DMS114 treated with DMSO at 0.1 percent for 48 hours (cell line): ENCODE measurements around the gene HMCN2.

ENCODE experiments used
- DNase-seq: peaks from one replicate; lab custom pipeline; 2025; ENCODE audit not compliant: unreplicated experiment; lab: John Stamatoyannopoulos, UW

Gene HMCN2

DNA sequence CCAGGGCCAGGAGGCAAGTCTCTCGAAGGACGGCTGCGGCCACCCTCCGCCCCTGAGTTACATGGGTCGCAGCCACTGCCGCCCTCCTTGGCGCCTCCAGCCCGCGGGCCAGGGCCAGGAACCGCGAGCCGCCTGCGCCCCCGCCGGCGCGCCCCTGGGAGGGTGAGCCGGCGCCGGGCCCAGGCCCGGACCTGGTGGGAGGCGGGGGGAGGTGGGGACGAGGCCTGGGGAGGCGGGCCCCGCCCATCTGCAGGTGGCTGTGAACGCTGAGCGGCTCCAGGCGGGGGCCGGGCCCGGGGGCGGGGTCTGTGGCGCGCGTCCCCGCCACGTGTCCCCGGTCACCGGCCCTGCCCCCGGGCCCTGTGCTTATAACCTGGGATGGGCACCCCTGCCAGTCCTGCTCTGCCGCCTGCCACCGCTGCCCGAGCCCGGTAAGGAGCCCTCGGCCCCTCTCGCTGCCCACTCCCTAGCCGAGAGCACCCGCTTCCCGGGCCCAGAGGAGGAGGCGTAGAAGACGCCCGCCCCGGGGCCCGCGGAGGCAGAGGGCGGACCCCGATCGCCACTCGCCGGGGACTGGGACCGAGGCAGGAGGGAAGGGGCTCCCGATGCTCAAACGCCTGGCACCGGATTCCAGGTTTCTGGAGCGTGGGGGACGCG lies 179.1 kb downstream of the HMCN2 start, which contains the start of gene ASS1:
ASS1 (plus strand) TSS at position 397 of the 657 bp plus-strand sequence. CDS start 7,268 bp downstream, outside the sequence.
- no peak for DNase-seq

DNA sequence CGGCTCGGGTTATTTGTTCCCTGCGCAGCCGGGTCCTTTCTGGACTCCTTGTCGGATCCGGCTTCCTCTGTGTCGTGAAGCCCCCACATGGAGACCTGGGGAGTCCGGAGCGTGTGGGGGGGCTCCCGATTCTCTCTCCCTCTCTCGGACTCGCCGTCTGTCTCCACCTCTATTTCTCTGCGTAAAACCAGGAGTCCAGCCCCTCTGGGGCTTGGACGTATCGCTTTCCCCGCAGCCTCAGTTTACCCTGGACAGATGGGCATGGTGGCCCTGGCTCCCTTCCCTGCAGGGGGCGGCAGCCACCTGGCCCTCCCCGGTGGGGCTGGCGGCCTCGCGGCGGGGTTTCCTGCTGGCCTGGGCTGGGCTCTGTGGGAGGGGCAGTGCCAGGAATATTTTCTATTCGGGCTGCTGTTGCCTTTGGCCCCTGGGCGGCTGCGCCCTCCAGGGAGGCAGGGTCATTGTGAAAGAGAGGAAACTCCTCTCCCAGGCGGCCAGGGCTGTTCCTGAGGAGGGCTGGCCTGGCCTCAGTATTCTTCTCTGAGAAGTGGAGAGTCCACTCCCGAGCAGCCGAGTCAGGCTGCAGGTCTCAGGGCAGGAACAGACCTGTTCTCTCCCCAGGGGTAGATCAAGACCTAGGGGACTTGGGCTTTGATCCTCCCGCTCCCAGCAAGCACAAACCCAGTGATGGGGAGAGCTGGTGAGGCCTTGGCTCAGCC lies 179.9 kb downstream of the HMCN2 start:
- no peak for DNase-seq

DNA sequence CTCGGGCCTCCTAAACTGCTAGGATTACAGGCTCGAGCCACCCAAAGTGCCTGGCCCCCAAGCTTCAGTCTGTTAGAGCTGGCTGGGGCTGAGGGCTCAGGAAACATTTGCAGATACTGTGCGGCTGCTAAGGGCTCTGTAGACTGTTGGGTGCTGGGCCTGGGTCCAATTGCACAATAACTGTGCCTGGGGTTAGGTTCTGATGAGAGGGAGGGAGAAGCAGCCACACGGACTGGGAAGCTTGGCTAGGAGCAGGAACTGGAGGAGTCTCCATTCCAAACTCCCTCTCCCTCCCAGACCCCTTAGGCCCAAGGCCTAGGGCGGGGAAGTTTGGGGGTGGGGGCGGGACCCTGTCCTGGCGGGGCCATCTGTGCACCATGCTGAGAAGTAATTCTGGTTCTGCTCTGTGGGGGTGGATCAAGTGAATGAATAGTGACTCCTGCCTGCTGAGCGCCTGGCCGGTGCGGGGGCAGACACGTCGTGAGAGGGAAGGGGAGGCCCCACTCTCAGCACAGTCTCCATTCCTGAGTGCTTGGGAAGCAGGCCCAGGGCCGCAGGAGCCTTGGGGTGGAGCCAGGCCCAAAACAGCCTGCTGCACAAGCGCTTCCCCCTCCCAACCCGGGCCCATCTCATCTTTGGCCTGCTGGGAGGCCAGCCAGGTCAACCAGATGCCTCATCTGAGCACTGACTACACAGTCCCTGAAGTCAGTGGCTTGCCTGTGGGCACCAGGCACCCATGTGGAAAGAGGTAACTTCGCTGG lies 180.7 kb downstream of the HMCN2 start:
- DNase-seq, result no peak

DNA sequence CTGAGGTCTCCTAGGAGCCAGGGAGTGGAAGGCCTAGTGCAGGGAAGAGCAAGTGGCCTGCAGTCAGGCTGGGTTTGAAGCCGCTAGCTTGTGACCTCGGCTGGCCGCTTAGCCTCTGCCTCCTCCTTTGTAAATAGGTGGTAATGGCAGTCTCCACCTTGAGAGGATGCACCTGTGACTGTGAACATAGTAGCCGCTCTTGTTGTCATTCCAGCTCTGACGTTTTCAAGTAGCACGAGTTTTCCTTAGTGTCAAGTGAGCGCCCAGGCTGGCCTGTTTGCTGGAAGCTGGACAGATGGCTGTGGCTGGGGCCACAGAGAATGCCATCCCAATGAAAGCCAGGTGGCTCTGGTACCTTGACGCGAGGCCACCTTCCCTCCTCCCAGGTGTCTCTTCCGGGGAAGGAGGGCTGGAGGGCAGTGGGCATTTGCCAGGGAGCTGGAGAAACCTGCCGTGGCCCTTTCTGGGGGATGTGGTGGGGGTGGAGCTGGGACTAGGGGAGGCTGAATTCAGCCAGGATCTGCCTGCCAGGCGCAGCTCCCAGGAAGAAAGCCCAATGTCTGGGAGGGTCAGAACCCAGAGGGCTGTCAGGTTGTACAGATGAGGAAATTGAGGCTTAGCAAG lies 181.7 kb downstream of the HMCN2 start:
- no peak for DNase-seq

DNA sequence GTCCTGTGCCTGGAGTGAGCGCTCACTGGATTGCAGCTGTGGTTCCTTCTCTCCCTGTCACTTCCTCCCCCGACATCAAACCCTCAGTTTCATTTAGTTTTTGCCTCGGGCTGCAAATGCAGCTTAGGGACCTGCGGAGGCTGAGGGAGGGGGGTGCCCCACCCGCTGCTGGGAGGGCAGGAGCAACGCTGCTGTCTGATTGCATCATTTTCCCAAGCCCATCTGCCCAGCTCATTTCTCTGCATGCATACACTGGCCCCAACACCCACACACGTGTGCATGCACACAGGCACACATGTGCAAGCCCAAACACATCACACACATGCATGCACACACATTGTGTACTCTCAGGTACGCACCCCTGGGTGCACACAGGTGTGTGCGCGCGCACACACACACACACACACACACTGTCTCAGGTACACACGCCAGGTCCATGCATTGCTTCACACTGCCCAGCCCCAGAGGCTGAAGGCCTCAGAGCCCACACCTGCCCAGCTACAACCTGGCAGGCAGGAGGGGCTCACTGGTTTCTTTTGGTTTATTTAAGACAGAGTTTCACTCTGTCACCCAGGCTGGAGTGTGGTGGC lies 182.6 kb downstream of the HMCN2 start:
- no peak for DNase-seq

DNA sequence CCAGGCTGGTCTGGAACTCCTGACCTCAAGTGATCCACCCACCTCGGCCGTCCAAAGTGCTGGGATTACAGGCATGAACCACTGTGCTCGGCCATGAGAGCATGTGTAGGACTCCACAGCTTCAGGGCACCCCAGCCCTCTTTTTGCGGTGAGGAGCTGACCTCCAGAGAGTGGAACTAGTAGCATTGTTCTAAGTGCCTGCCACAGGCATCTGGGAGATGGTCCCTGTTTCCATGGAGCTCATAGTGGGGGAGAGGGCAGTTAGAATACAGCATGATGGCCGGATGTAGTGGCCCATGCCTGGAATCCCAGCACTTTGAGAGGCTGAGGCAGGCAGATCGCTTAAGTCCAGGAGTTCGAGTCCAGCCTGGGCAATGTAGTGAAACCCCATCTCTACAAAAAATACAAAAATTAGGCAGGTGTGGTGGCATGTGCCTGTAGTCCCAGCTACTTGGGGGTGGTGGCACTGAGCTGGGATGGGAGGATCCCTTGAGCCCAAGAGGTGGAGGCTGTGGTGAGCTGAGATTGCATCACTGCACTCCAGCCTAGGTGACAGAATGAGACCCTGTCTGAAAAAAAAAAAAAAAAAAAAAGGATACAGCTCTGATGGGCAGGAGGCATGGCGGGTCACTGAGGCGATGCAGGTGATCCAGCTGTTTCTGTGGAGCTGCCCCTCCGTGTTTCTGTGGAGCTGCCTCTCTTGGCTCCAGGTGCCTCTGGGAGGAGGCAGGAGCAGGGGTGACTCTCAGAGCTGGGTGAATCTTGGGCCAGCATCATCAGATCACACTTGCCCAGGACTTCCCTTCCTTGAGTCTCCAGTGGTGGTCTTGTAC lies 183.4 kb downstream of the HMCN2 start:
- DNase-seq, result no peak

DNA sequence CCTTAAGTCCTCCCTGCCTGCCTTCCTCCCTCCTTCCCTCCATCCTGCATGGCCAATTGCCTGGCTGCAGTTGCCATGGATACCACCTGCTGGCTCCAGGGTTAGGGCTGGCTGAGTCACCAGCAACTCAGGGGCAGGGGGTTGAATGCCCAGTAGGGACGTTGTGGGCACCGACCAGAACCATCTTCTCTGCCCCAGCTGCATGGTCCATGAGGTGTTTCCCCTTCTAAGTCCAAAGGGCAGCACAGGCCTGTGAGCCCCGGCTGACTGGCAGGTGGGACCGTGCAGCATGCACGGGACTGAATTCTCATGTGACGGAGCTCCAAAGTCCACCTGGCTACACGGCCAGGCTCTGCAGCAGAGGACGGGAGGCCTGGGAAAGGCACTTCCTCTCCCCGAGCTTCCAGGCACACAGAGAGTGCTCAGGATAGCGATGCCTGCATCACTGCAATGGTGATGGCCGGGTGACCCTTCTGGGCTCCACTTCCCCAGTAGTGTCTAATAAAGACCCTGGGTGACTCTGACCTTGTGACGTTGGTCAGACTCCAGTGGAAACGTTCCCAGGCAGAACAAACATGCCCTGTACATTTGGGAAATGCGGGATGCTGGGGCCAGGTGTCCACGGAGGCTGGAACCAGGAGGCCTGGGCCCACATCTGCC lies 184.9 kb downstream of the HMCN2 start:
- DNase-seq, result no peak

DNA sequence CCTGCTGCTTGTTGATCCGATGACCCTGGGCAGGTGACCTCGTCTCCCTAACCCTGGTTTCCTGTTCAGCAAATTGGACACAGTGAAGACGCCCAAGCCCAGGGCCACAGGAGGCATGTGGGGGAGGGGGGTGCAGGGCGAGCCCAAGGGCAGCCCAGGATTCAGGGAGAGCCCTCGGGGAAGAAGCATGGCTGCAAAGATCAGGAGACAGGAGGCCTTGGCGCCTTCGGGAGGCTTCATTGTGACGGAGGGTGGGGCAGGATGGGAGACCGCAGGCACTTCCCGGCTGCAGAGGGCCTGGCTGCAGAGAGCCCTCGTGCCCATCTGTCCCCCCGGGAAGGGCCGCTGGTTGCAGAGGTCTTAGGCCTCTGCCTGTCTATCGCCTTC lies 185.4 kb downstream of the HMCN2 start:
- DNase-seq, result no peak

DNA sequence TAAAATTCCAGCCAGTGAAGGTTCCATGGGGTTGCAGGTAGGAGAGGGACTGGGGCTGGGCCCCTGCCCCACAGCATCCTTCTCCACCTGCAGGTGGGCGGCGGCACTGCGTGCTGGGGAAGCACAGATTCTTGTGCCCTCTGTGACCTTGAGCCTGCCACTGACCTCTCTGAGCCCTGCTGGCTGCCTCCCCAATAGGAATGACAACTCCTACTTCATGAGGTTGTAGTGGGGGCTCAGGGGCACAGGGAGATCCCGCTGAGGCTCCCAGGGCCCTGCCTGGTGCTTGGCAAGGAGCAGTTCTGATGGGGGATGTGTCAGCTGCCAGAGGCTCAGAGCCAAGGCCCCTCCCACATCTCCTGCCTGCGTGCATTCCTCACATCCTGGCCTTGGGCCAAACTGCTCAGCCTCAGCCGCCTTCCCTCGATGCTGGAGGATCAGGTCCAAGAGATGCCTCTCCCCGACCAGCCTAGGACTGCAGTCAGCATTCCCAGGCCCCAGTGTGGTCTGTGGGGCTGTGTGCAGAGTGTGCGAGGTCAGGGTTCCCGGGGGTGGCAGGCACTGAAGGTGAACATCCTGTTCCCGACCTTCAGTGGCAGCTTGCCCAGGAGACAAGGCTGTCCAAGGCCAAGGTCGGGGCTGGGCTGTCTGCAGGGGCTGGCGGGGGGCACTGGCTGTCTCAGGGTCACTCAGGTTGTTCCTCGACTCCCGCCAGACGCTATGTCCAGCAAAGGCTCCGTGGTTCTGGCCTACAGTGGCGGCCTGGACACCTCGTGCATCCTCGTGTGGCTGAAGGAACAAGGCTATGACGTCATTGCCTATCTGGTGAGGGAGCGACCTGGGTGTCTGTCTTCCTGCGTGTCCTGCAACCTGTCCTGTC lies 186.2 kb downstream of the HMCN2 start:
- no peak for DNase-seq

DNA sequence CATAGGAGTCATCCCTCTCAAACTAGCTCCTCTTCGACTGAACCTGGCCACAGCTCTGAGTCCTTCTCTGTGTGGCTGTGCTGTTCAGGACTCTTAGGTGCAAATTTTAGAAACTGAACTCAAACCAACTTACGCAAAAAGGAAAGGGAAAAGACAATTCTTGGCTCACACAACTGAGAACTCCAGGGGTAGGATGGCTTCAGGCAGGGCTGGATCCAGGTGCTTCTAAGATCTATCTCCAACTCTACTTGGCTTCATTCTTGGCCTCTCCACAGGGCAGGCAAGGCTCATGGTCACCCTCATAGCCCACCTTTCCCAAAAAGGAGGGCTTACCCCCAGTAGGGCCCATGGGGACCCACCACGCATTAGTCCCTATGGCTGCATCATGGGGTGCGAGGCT lies 187.3 kb downstream of the HMCN2 start:
- no peak for DNase-seq

DNA sequence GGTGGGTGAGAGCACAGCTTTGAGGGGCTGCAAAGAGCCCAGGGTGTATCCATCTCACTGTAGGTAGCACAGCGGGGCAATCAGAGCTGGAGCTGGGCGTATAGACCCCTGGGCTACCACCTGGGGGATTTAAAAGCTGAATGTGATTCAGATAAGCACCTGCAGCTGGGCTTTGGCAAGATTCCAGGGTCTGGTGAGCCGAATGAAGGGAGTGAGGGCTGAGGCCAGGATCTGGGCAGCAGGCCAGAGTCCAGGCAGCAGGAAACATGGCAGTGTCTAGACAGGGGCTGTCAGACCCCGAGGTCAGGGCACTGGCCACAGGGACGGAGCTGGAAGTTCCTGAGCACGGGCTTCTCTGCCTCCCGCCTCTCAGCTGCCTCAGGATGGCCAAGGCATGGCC lies 187.9 kb downstream of the HMCN2 start:
- no peak for DNase-seq

DNA sequence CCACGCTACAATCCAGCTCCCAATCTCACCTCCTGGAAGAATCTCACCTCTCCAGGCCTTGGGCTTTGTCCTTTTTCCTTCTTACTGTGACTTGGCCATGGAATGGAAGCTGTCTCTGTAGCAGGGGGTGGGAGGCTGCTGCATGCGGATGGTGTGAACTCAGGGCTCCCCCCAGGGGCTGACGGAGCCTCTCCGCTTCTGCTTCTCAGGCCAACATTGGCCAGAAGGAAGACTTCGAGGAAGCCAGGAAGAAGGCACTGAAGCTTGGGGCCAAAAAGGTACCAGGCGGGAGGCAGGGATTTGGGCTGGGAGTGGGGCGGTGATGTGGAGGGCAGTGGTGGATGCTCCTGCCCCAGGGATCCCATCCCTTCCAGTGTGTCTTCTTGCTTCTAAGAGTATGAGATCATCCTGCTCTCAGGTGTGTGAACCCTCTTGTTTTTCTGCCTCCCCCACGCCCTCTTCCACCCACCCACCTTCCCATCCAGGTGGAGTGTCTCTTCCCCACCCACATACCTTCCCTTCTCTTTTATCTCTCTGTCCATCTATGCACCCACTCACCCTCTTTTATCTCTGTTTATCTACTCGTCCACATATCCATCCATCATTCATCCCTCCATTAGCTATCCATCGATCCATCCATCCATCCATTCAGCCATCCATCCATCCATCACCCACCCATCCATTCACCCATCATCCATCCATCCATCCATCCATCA lies 188.7 kb downstream of the HMCN2 start:
- no peak for DNase-seq

DNA sequence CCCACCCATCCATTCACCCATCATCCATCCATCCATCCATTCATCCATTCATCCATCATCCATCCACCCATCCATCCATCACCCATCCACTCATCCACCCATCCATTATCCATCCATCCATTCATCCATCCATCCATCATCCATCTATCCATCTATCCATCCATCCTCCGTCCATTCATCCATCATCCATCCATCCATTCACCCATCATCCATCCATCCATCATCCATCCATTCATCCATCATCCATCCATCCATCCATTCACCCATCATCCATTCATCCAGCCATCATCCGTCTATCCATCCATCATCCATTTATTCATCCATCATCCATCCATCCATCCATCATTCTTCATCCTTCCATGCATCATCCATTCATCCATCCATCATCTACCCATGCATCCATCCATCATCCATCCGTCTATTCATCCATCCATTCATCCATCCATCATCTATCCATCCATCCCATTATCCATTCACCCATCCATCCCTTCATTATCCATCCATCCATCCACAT lies 189.3 kb downstream of the HMCN2 start:
- DNase-seq, result no peak

DNA sequence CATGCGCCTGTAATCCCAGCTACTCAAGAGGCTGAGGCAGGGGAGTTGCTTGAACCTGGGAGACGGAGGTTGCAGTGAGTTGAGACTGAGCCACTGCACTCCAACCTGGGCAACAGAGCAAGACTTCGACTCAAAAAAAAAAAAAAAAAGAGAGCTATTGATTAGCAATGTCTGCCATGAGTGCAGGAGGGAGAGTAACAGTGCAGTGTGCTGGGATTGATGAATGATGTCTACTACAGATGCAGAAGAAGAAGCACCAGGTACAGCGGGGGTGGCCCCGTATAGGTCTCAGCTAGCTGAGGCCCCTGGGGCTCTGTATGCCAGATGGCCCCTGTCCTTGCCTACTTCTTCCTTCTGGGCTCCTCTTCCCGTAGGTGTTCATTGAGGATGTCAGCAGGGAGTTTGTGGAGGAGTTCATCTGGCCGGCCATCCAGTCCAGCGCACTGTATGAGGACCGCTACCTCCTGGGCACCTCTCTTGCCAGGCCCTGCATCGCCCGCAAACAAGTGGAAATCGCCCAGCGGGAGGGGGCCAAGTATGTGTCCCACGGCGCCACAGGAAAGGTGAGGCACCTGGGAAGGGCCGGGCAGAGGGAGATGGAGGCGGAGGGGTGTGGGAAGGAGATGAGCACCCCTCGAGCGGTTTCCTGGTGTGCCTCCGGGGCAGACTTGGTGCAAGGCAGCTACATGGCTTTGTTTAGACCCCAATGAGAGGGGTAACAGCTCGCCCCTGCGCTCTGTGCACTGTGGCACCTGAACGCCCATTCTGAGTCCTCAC lies 192.7 kb downstream of the HMCN2 start:
- no peak for DNase-seq

DNA sequence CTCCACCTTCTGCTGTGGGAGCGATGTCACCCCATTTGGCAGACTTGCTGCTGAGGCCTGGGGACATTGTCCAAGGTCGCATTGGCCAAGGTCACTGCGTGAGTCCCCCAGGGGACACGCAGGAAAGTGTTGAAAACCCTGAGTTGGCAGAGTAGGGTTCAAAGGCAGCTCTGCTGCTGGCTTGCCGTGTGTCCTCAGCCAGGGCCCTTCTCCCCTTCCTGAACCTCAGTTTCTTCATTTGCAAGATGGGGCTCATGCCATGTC lies 193.2 kb downstream of the HMCN2 start:
- no peak for DNase-seq

DNA sequence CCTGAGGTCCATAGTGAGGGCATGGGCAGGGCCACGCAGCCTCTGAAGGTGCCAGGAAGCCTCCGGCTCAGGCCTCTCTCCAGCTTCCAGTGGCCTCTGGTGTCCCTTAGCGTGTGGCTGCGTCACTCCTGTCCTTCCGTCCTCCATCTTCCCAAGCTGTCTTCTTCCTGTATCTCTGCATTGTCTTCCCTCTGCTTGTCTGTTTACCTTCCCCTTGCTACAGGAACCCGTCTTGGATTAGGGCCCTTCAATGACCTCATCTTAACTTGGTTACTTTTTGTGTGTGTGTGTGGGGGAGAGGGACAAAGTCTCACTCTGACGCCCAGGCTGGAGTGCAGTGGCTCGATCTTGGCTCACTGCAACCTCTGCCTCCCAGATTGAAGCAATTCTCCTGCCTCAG lies 193.6 kb downstream of the HMCN2 start:
- no peak for DNase-seq

DNA sequence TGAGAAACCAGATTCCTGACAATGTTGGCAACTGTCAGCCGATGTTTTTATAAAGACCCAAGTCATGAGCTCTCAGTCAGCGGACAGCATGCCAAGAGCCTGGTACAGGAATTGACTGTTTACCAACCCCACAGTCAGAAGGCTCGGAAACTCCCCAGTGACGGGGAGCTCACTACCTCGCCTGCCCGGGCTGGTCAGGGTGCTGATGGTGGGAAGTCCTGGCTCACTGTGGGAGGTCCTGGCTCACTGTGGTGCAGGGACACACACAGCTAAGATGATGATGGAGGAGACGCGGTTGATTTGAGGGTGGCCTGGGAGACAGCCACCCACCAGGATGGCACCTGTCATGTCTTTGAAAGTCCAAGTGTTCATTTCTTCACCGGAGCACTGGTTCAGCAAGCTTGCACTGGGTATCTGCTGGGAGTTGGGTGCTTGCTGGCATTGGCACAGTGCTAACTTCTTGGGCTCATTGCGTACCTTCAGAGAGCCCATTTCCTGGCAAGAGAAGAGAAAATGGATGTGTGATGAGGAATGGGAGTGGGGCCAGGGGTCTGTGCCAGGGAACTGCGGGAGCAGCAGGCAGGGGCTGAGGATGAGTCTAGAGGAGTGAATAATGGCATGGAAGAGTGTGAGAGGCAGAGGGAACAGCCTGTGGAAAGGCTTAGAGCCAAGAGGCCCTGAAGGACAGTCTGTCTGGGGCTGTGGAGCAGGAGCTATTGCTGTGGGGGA lies 194.5 kb downstream of the HMCN2 start:
- DNase-seq, result no peak
